H1 (cell line): ENCODE results near the gene PTH1R. TPM values are rescaled to one million over a fixed set of nuclear protein-coding genes. Genes with fewer than 3 reads are reported as not detected.

Experiments
- CTCF ChIA-PET: fragments of 300-600 bp; sonication (Branson Sonifier 250); formaldehyde crosslinking; loops from one replicate; lab custom pipeline; 2021; ENCODE audit not compliant: partially characterized antibody; lab: Charles Lee
- POLR2A ChIA-PET: fragments of 300-600 bp; sonication (Branson Sonifier 250); formaldehyde crosslinking; loops from one replicate; lab custom pipeline; 2021; ENCODE audit warnings: inconsistent platforms; ENCODE audit not compliant: partially characterized antibody; lab: Charles Lee
- DNase-seq, 2 experiments: peaks; one replicate each; pipeline versions ENCODE4 v3.0.0 to v3.0.0-alpha.2; 2010 to 2022; ENCODE audit warnings: low spot score in 2 of 2, low read depth in 1 of 2, mixed read lengths in 1 of 2
- FAIRE-seq: peaks from 2 replicates; lab custom pipeline; 2011; peaks lifted over from hg19 to GRCh38; lab: Jason Lieb, UNC
- H2AFZ ChIP-seq: 2 replicates; pipeline ENCODE4 v1.8.1; 2012; ENCODE audit warnings: low read length, inconsistent platforms
- H2AK5ac ChIP-seq: 2 replicates; pipeline ENCODE4 v1.6.1; 2013; ENCODE audit warnings: low read depth, low read length
- H2BK120ac ChIP-seq: replicated peaks from 2 replicates; pipeline ENCODE3; 2013; ENCODE audit warnings: low read depth, low read length, inconsistent platforms
- H2BK12ac ChIP-seq: 2 replicates; pipeline ENCODE4 v1.6.1; 2013; ENCODE audit warnings: low read depth, low read length
- H2BK15ac ChIP-seq: 2 replicates; pipeline ENCODE4 v1.6.1; 2013; ENCODE audit warnings: low read length
- H2BK20ac ChIP-seq: 2 replicates; pipeline ENCODE4 v1.6.1; 2013; ENCODE audit warnings: low read length
- H2BK5ac ChIP-seq: 2 replicates; pipeline ENCODE4 v1.6.1; 2013; ENCODE audit warnings: low read depth, low read length
- H3K14ac ChIP-seq: 2 replicates; pipeline ENCODE4 v1.6.1; 2013; ENCODE audit warnings: inconsistent platforms; ENCODE audit not compliant: insufficient read length
- H3K18ac ChIP-seq: 2 replicates; pipeline ENCODE4 v1.6.1; 2013; ENCODE audit warnings: low read length; ENCODE audit errors: extremely low read depth
- H3K23ac ChIP-seq: 2 replicates; pipeline ENCODE4 v1.6.1; 2013; ENCODE audit warnings: inconsistent platforms; ENCODE audit not compliant: insufficient read length
- H3K23me2 ChIP-seq: 2 replicates; pipeline ENCODE4 v1.6.1; 2013; ENCODE audit warnings: low read depth, low read length
- H3K27ac ChIP-seq: 2 replicates; pipeline ENCODE4 v1.6.1; 2011; ENCODE audit warnings: low read depth, low read length, inconsistent platforms
- H3K27me3 ChIP-seq, 4 experiments: replicated peaks in 1 of 4; 1 replicate in 1 of 4; 2 replicates in 3 of 4; pipeline versions ENCODE4 v1.6.1 to v1.8.1; 2011 to 2013; ENCODE audit warnings: low read length in 3 of 4, mild to moderate bottlenecking in 3 of 4, inconsistent platforms in 2 of 4, mixed read lengths in 2 of 4, moderate library complexity in 1 of 4; ENCODE audit not compliant: control insufficient read depth in 3 of 4, insufficient read depth in 3 of 4; ENCODE audit errors: extremely low read depth in 1 of 4
- H3K36me3 ChIP-seq, 4 experiments: 2 replicates each; pipeline versions ENCODE4 v1.6.1 to v1.8.1; 2011 to 2013; ENCODE audit warnings: mild to moderate bottlenecking in 4 of 4, low read length in 3 of 4, moderate library complexity in 2 of 4, control low read depth in 1 of 4, inconsistent platforms in 1 of 4; ENCODE audit not compliant: insufficient read depth in 4 of 4, control insufficient read depth in 2 of 4
- H3K4ac ChIP-seq: replicated peaks from 2 replicates; pipeline ENCODE3; 2013; ENCODE audit warnings: low read length, low read depth, mixed read lengths, inconsistent platforms; ENCODE audit not compliant: insufficient read length
- H3K4me1 ChIP-seq, 4 experiments: replicated peaks in 1 of 4; 1 replicate in 1 of 4; 2 replicates in 3 of 4; pipeline versions ENCODE4 v1.6.1 to v1.8.1; 2011 to 2013; ENCODE audit warnings: low read length in 3 of 4, inconsistent platforms in 2 of 4, mixed read lengths in 1 of 4; ENCODE audit not compliant: insufficient read depth in 4 of 4, control insufficient read depth in 3 of 4
- H3K4me2 ChIP-seq, 2 experiments: 2 replicates each; pipeline versions ENCODE4 v1.6.1 to v1.8.1; 2011 to 2013; ENCODE audit warnings: low read depth in 2 of 2, low read length in 2 of 2, control low read depth in 1 of 2, inconsistent platforms in 1 of 2, mild to moderate bottlenecking in 1 of 2; ENCODE audit not compliant: insufficient read depth in 1 of 2
- H3K4me3 ChIP-seq, 4 experiments: fragments of 200-600, 300-600 bp in 1 of 4; sonication (generic), shearing (Covaris generic), sonication (Bioruptor Twin) in 1 of 4; 2 replicates each; pipeline versions ENCODE4 v1.5.1 to v1.8.1; 2011 to 2016; ENCODE audit warnings: low read length in 4 of 4, low read depth in 3 of 4, control low read depth in 2 of 4, inconsistent platforms in 2 of 4, mild to moderate bottlenecking in 2 of 4, mixed read lengths in 1 of 4, moderate library complexity in 1 of 4; ENCODE audit not compliant: insufficient read depth in 2 of 4; ENCODE audit errors: extremely low read depth in 1 of 4
- H3K56ac ChIP-seq: replicated peaks from 2 replicates; pipeline ENCODE3; 2013; ENCODE audit warnings: low read depth, mild to moderate bottlenecking, mixed read lengths, low read length, inconsistent platforms; ENCODE audit not compliant: insufficient read length
- H3K79me1 ChIP-seq: 2 replicates; pipeline ENCODE4 v1.6.1; 2013; ENCODE audit warnings: low read depth, low read length, control low read depth
- H3K79me2 ChIP-seq, 2 experiments: 2 replicates each; pipeline versions ENCODE4 v1.6.1 to v1.8.1; 2012 to 2013; ENCODE audit warnings: low read length in 2 of 2, mild to moderate bottlenecking in 2 of 2, inconsistent platforms in 1 of 2; ENCODE audit not compliant: insufficient read depth in 2 of 2, control insufficient read depth in 1 of 2
- H3K9ac ChIP-seq, 4 experiments: replicated peaks in 1 of 4; 1 replicate in 1 of 4; 2 replicates in 3 of 4; pipeline versions ENCODE4 v1.6.1 to v1.8.1; 2011 to 2013; ENCODE audit warnings: low read depth in 3 of 4, low read length in 3 of 4, control low read depth in 2 of 4, mild to moderate bottlenecking in 2 of 4, moderate library complexity in 2 of 4, inconsistent platforms in 1 of 4; ENCODE audit errors: extremely low read depth in 1 of 4
- H3K9me3 ChIP-seq, 2 experiments: 2 replicates each; pipeline versions ENCODE4 v1.6.1 to v1.8.1; 2012 to 2013; ENCODE audit warnings: mild to moderate bottlenecking in 2 of 2, moderate library complexity in 2 of 2, control low read depth in 1 of 2, inconsistent platforms in 1 of 2, low read depth in 1 of 2, low read length in 1 of 2, mixed read lengths in 1 of 2; ENCODE audit not compliant: insufficient read depth in 2 of 2
- H4K20me1 ChIP-seq, 2 experiments: replicated peaks in 1 of 2; 2 replicates each; pipeline versions ENCODE3 to v1.8.1; 2011 to 2013; ENCODE audit warnings: inconsistent platforms in 2 of 2, low read length in 2 of 2, mild to moderate bottlenecking in 1 of 2; ENCODE audit not compliant: insufficient read depth in 2 of 2, control insufficient read depth in 1 of 2
- H4K5ac ChIP-seq: 2 replicates; pipeline ENCODE4 v1.6.1; 2013; ENCODE audit warnings: low read length, low read depth, mixed read lengths, inconsistent platforms; ENCODE audit not compliant: insufficient read length
- H4K8ac ChIP-seq: 2 replicates; pipeline ENCODE4 v1.8.0; 2013; ENCODE audit warnings: mild to moderate bottlenecking, moderate library complexity, low read length, inconsistent platforms; ENCODE audit not compliant: insufficient read depth; ENCODE audit errors: extremely low read depth
- H4K91ac ChIP-seq: replicated peaks from 2 replicates; pipeline ENCODE3; 2013; ENCODE audit warnings: low read length, mixed read lengths, inconsistent platforms; ENCODE audit not compliant: insufficient read length
- EGR1 ChIP-seq: IDR thresholded peaks from 2 replicates; pipeline ENCODE4 v1.6.1; 2011; ENCODE audit warnings: low read depth, low read length, borderline replicate concordance
- GTF2F1 ChIP-seq: IDR thresholded peaks from 2 replicates; pipeline ENCODE4 v1.6.1; 2012; ENCODE audit warnings: low read depth, low read length, improper control_type of control experiment, borderline replicate concordance
- JUN ChIP-seq: IDR thresholded peaks from 2 replicates; pipeline ENCODE4 v1.6.1; 2011; ENCODE audit warnings: low read depth, mild to moderate bottlenecking, improper control_type of control experiment, low read length
- JUND ChIP-seq: IDR thresholded peaks from 2 replicates; pipeline ENCODE4 v1.6.1; 2011; ENCODE audit warnings: mild to moderate bottlenecking, improper control_type of control experiment, low read length
- TAF7 ChIP-seq: optimal IDR thresholded peaks from 2 replicates; pipeline ENCODE3; 2011; ENCODE audit warnings: low read depth, mild to moderate bottlenecking, inconsistent platforms, low read length, moderate library complexity, borderline replicate concordance
- WGBS, 2 experiments: shearing (Covaris generic) in 1 of 2; methylation state at CpG; one replicate each; pipeline versions ENCODE4 v1.1.6 to v1.1.7; 2013 to 2015; ENCODE audit warnings: low lambda C conversion rate in 2 of 2, mixed read lengths in 2 of 2, inconsistent platforms in 1 of 2, low coverage in 1 of 2, missing lambda C conversion rate in 1 of 2; ENCODE audit not compliant: insufficient replicate concordance in 2 of 2, insufficient coverage in 1 of 2, insufficient read length in 1 of 2; ENCODE audit errors: extremely low coverage in 1 of 2, missing lambda C conversion rate in 1 of 2; 5-methylcytosine and 5-hydroxymethylcytosine counted together
- polyA plus RNA-seq, 7 experiments: library from polyadenylated mRNA; depleted of rRNA in 3 of 7; stranded (reverse) in 5 of 7; unstranded in 2 of 7; fragments of >200 nt in 5 of 7; fragments of 200-250 nt in 2 of 7; gene quantifications; 1 replicate in 5 of 7; 2 replicates in 1 of 7; 4 replicates in 1 of 7; pipeline versions ENCODE4 v1.2.1 to v1.2.3, GENCODE V29; 2011 to 2013; ENCODE audit warnings: missing spikeins in 2 of 7, mixed read lengths in 2 of 7
- total RNA-seq: library from RNA; stranded (reverse); fragmentation: NEBNext Ultra II Directional; extraction: Animal tissue kit (Norgen Biotek cat#: 25700); gene quantifications from 2 replicates; pipeline ENCODE4 v1.2.1, GENCODE V29; 2021

PTH1R gene
- total and polyA plus RNA-seq, 2 of the 8 experiments (the other 6 are each of a cell fraction or from before 2014, with no cell fraction given), result 0.57 to 1.5 TPM

DNA sequence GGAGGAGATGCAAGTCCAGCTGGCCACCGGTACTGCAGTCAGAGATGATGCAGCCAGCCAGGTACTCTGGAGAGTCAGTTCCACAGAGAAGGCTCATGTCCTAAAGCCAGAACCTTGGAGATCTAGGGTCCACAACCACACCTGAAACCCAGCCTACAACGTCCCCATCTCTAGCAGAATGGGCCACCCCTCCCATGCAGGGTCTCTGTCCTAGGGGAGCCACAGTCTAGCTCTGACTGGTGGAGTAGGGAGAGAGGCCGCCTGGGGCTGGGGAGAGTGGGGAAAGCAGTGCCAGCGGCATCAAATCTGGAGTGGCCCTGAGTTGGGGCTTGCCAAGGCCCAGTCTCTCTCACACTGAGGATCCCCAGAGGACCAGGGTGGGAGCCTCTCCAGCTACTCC lies 43.5 kb downstream of the PTH1R start:
- Histone ChIP-seq H2BK120ac (no peak overlapping the region), H2AFZ (no peak overlapping the region), H3K9ac (no peak overlapping the region), H3K4me3 (no peak overlapping the region), H3K23ac (no peak overlapping the region), H3K27me3 (no peaks in the 10 kb centered on the region), H3K56ac (no peak overlapping the region), H2BK20ac (no peak overlapping the region), H3K4ac (no peak overlapping the region), H3K18ac (no peak overlapping the region), H2BK12ac (no peak overlapping the region), H3K23me2 (no peaks in the 10 kb centered on the region), H3K27ac (no peak overlapping the region), H3K4me2 (no peak overlapping the region), H4K5ac (no peak overlapping the region), H4K20me1 (peaks cover 3 to 4% of the 10 kb centered on the region in 2 experiments), H4K91ac (no peak overlapping the region), H3K36me3 (peaks cover 24 to 58% (median 43%) of the 10 kb centered on the region in 4 experiments), H2BK15ac (no peak overlapping the region), H3K14ac (no peak overlapping the region), H3K79me2 (no peaks in the 10 kb centered on the region), H3K9me3 (peaks cover 3 to 4% of the 10 kb centered on the region in 2 experiments; a peak in 2 of 4 replicates), H2BK5ac (no peak overlapping the region), H2AK5ac (no peak overlapping the region), H4K8ac (no peak overlapping the region), H3K79me1 (peaks cover 3% of the 10 kb centered on the region; the same call in 1 of the 2 replicates), H3K4me1 (no peaks in the 10 kb centered on the region)
- WGBS, 2 experiments, result 87% methylated on average over 4 of the region's 4 CpGs; no CpG with 5 or more reads in 1 of the 2 experiments
- CTCF ChIA-PET, result interaction anchor here (1.0 to 9.9 kb wide), 6 partner anchors 14 to 79 kb away, joined by 3 to 104 read pairs (median 8); no protein-coding TSS in a partner anchor
- DNase-seq, result no peak
- POLR2A ChIA-PET, result interaction anchor here (1.5 kb wide), 1 partner anchor 55 kb away, joined by 3 read pairs; the partner anchor contains the start of gene CCDC12
- FAIRE-seq, result no peak
- no peak for TF ChIP-seq TAF7
- TF ChIP-seq GTF2F1, result no peak
- no peak for TF ChIP-seq JUN
- TF ChIP-seq EGR1, result no peak
- TF ChIP-seq JUND, result no peak
- TF ChIP-seq, all 59 proteins: peak for 0
